Endothelial cell of umbilical vein (primary cell): ENCODE results near the gene VSIG1.

Experiments
- CTCF ChIP-seq, 2 donors: IDR thresholded peaks; 1 replicate in 1 of 2; 2 replicates in 1 of 2; pipeline ENCODE4 v1.5.1; 2011; ENCODE audit warnings: low read length in 2 of 2, mild to moderate bottlenecking in 2 of 2, moderate library complexity in 2 of 2, control low read depth in 1 of 2, inconsistent platforms in 1 of 2, low read depth in 1 of 2; ENCODE audit not compliant: insufficient read depth in 1 of 2; ENCODE audit errors: extremely low read depth in 1 of 2
- EZH2 ChIP-seq: IDR thresholded peaks from 2 replicates; pipeline ENCODE4 v1.6.1; 2012; ENCODE audit warnings: borderline replicate concordance, low read depth, mild to moderate bottlenecking, moderate library complexity, low read length, inconsistent platforms; ENCODE audit not compliant: severe bottlenecking
- FOS ChIP-seq: IDR thresholded peaks from 2 replicates; pipeline ENCODE4 v1.6.1; 2011; ENCODE audit warnings: mild to moderate bottlenecking, low read length, moderate library complexity, borderline replicate concordance; ENCODE audit not compliant: insufficient read depth
- GATA2 ChIP-seq: IDR thresholded peaks from 2 replicates; pipeline ENCODE4 v1.7.0; 2011; ENCODE audit warnings: low read depth, mild to moderate bottlenecking, moderate library complexity, mixed read lengths, low read length; ENCODE audit not compliant: insufficient read length, insufficient read depth
- MAX ChIP-seq: IDR thresholded peaks from 2 replicates; pipeline ENCODE4 v1.6.1; 2011; ENCODE audit not compliant: insufficient read depth, insufficient read length
- MYC ChIP-seq: IDR thresholded peaks from one replicate; pipeline ENCODE4 v1.6.1; 2011; ENCODE audit warnings: mild to moderate bottlenecking, low read depth, low read length
- POLR2A ChIP-seq: IDR thresholded peaks from 2 replicates; pipeline ENCODE4 v1.6.1; 2012; ENCODE audit warnings: low read depth, mild to moderate bottlenecking, control low read depth, low read length
- POLR2AphosphoS5 ChIP-seq: IDR thresholded peaks from 2 replicates; pipeline ENCODE4 v1.6.1; 2012; ENCODE audit warnings: low read depth, mild to moderate bottlenecking, control low read depth, low read length, moderate library complexity; ENCODE audit not compliant: insufficient read depth

- TF ChIP-seq POLR2AphosphoS5 = no peak
- TF ChIP-seq CTCF (IDR thresholded peaks at IDR 0.05; ENCODE audit: extremely low read depth in 1 of 2, insufficient read depth in 1 of 2, low read depth in 1 of 2, low read length in 2 of 2) = no peak
- no peak for TF ChIP-seq MYC
- no peak for TF ChIP-seq EZH2
- TF ChIP-seq GATA2 = no peak
- TF ChIP-seq POLR2A = no peak
- TF ChIP-seq MAX = no peak
- TF ChIP-seq FOS = no peak
Measured at GRCh38 chrX:108064613-108065012, 19.7 kb downstream of the VSIG1 start.
